Common myeloid progenitor, CD34-positive (primary cell): ENCODE measurements around the gene STH.
A peak's percentile ranks its signal among the peaks of the same experiment; 100 is the strongest.
"Not testable (repeated sequence)": the region's sequence is repeated elsewhere in the genome, so short reads cannot be mapped to it uniquely, and the experiment has no call there.

ENCODE experiments used
- CTCF ChIA-PET: fragments of 350-600 bp; sonication (Branson Sonifier 250); formaldehyde crosslinking; loops from one replicate; lab custom pipeline; 2021; ENCODE audit warnings: antibody characterized with exemption; lab: Charles Lee
- POLR2A ChIA-PET: fragments of 350-600 bp; sonication (Branson Sonifier 250); formaldehyde crosslinking; loops from one replicate; lab custom pipeline; 2021; ENCODE audit warnings: antibody characterized with exemption; lab: Charles Lee
- DNase-seq, 3 donors: peaks; one replicate each; pipeline versions ENCODE4 v3.0.0 to v3.0.0-alpha.2; 2013
- H3K27ac ChIP-seq, 2 experiments: 1 replicate in 1 of 2; 2 replicates in 1 of 2; pipeline ENCODE4 v1.7.0; 2013; ENCODE audit warnings: inconsistent platforms in 2 of 2, low read length in 2 of 2, mild to moderate bottlenecking in 2 of 2, low read depth in 1 of 2, moderate library complexity in 1 of 2; ENCODE audit not compliant: severe bottlenecking in 2 of 2, insufficient read depth in 1 of 2, poor library complexity in 1 of 2
- H3K27me3 ChIP-seq, 5 experiments: replicated peaks in 2 of 5; 1 replicate in 3 of 5; 2 replicates in 2 of 5; pipeline versions ENCODE4 v1.6.1 to v1.7.0; 2013; ENCODE audit warnings: low read length in 4 of 5, mild to moderate bottlenecking in 2 of 5, moderate library complexity in 2 of 5, inconsistent platforms in 1 of 5; ENCODE audit not compliant: insufficient read depth in 5 of 5, control insufficient read depth in 4 of 5
- H3K36me3 ChIP-seq, 4 experiments: 1 replicate in 2 of 4; 2 replicates in 2 of 4; pipeline versions ENCODE4 v1.6.1 to v1.7.0; 2013; ENCODE audit warnings: low read length in 3 of 4, control low read depth in 1 of 4, mild to moderate bottlenecking in 1 of 4; ENCODE audit not compliant: control insufficient read depth in 4 of 4, insufficient read depth in 4 of 4
- H3K4me1 ChIP-seq, 4 experiments: 1 replicate in 3 of 4; 2 replicates in 1 of 4; pipeline versions ENCODE4 v1.6.1 to v1.7.1; 2013; ENCODE audit warnings: low read length in 3 of 4, mild to moderate bottlenecking in 3 of 4, control low read depth in 1 of 4, inconsistent platforms in 1 of 4, moderate library complexity in 1 of 4; ENCODE audit not compliant: control insufficient read depth in 4 of 4, insufficient read depth in 4 of 4; ENCODE audit errors: control extremely low read depth in 1 of 4
- H3K4me3 ChIP-seq, 7 experiments: 1 replicate in 4 of 7; 2 replicates in 3 of 7; pipeline versions ENCODE4 v1.5.1 to v1.7.0; 2013; ENCODE audit warnings: mild to moderate bottlenecking in 7 of 7, low read length in 6 of 7, moderate library complexity in 6 of 7, inconsistent platforms in 2 of 7, low read depth in 2 of 7, control low read depth in 1 of 7; ENCODE audit not compliant: insufficient read depth in 4 of 7, control insufficient read depth in 1 of 7; ENCODE audit errors: extremely low read depth in 1 of 7
- H3K9me3 ChIP-seq, 5 experiments: 1 replicate in 4 of 5; 2 replicates in 1 of 5; pipeline versions ENCODE4 v1.6.1 to v1.7.1; 2013; ENCODE audit warnings: low read length in 4 of 5, mild to moderate bottlenecking in 2 of 5, inconsistent platforms in 1 of 5, low read depth in 1 of 5, moderate library complexity in 1 of 5; ENCODE audit not compliant: control insufficient read depth in 4 of 5, insufficient read depth in 2 of 5; ENCODE audit errors: control extremely low read depth in 1 of 5
- WGBS: methylation state at CpG from one replicate; pipeline ENCODE4 v1.1.5; 2013; ENCODE audit not compliant: insufficient coverage; 5-methylcytosine and 5-hydroxymethylcytosine counted together

STH gene

GRCh38 chr17:46019408-46019925 lies 20.4 kb downstream of the STH start:
- CTCF ChIA-PET, result interaction anchor here (0.6 to 1.4 kb wide), 3 partner anchors 16 to 214 kb away, joined by 3 to 4 read pairs (median 3); no protein-coding TSS in a partner anchor

GRCh38 chr17:46020023-46020761 lies 21.1 kb downstream of the STH start:
- CTCF ChIA-PET, result interaction anchor here (1.3 kb wide), 2 partner anchors 20 to 23 kb away, joined by 3 to 5 read pairs; no protein-coding TSS in a partner anchor
- Histone ChIP-seq H3K4me1 (peaks cover 0 to 3% (median 0%) of the 10 kb centered on the region in 4 experiments), H3K27me3 (no peaks in the 10 kb centered on the region), H3K9me3 (no peaks in the 10 kb centered on the region), H3K27ac (no peak overlapping the region), H3K4me3 (no peak overlapping the region), H3K36me3 (peaks cover 0 to 4% (median 3%) of the 10 kb centered on the region in 4 experiments)
- POLR2A ChIA-PET, result no interaction called here
- DNase-seq, result peak in 1 of 3 donors; percentile 10
- WGBS, result 95% methylated on average over 10 of the region's 14 CpGs

More at GRCh38 chr17:46019408-46019925, 20.4 kb downstream of the STH start:
- H3K4me1 ChIP-seq, H3K36me3 ChIP-seq, H3K27me3 ChIP-seq, H3K4me3 ChIP-seq, H3K9me3 ChIP-seq, DNase-seq, POLR2A ChIA-PET, H3K27ac ChIP-seq: not testable (repeated sequence)
- WGBS, result 96% methylated on average over 5 of the region's 8 CpGs

GRCh38 chr17:46020998-46021397 lies 21.9 kb downstream of the STH start:
- Histone ChIP-seq H3K27ac (no peak overlapping the region), H3K9me3 (no peaks in the 10 kb centered on the region), H3K27me3 (no peaks in the 10 kb centered on the region), H3K4me1 (peaks cover 0 to 3% (median under 1%) of the 10 kb centered on the region in 4 experiments), H3K4me3 (no peak overlapping the region), H3K36me3 (peaks cover 0 to 10% (median 5%) of the 10 kb centered on the region in 4 experiments)
- CTCF ChIA-PET, result interaction anchor here (1.3 kb wide), 1 partner anchor 22 kb away, joined by 5 read pairs; no protein-coding TSS in a partner anchor
- 97% methylated on average over 12 of the region's 12 CpGs for WGBS
- POLR2A ChIA-PET, result no interaction called here
- no peak for DNase-seq

GRCh38 chr17:46023366-46023765 lies 24.3 kb downstream of the STH start:
- H3K27ac ChIP-seq, H3K4me3 ChIP-seq, H3K9me3 ChIP-seq, CTCF ChIA-PET, POLR2A ChIA-PET, H3K27me3 ChIP-seq, DNase-seq: not testable (repeated sequence)
- H3K4me1 ChIP-seq, result peaks cover 0 to 16% (median 6%) of the 10 kb centered on the region in 4 experiments
- 98% methylated on average over 7 of the region's 7 CpGs for WGBS
- peaks cover 0 to 32% (median 9%) of the 10 kb centered on the region in 4 experiments for H3K36me3 ChIP-seq

GRCh38 chr17:46023783-46024388 lies 24.8 kb downstream of the STH start:
- H3K36me3 ChIP-seq, result peaks cover 0 to 37% (median 12%) of the 10 kb centered on the region in 4 experiments
- no peak overlapping the region for H3K4me3 ChIP-seq
- peaks cover 0 to 16% (median 6%) of the 10 kb centered on the region in 4 experiments for H3K4me1 ChIP-seq
- H3K27ac ChIP-seq, result no peak overlapping the region
- ChIA-PET POLR2A (no interaction called here), CTCF (no interaction called here)
- 94% methylated on average over 18 of the region's 24 CpGs for WGBS
- peak in 1 of 3 donors; percentile 12 for DNase-seq
- no peaks in the 10 kb centered on the region for H3K9me3 ChIP-seq
- H3K27me3 ChIP-seq, result no peaks in the 10 kb centered on the region

- H3K9me3 ChIP-seq, result no peaks in the 10 kb centered on the region
- no peaks in the 10 kb centered on the region for H3K27me3 ChIP-seq
- no peak overlapping the region for H3K4me3 ChIP-seq
- peaks cover 0 to 16% (median 6%) of the 10 kb centered on the region in 4 experiments for H3K4me1 ChIP-seq
- H3K27ac ChIP-seq, result no peak overlapping the region
- peaks cover 0 to 44% (median 15%) of the 10 kb centered on the region in 4 experiments for H3K36me3 ChIP-seq
- POLR2A ChIA-PET, result no interaction called here
- WGBS, result 91% methylated on average over 13 of the region's 14 CpGs
- CTCF ChIA-PET, result no interaction called here
- DNase-seq, result no peak
Measured at GRCh38 chr17:46024590-46024989, 25.5 kb downstream of the STH start.
